Muscle layer of colon (tissue), 2 donors: ENCODE data around the gene AKAP7.

Experiments
- H3K27ac ChIP-seq: one replicate; pipeline ENCODE4 v1.7.0; 2013; ENCODE audit warnings: low read depth, mild to moderate bottlenecking, low read length, moderate library complexity
- H3K27me3 ChIP-seq, 2 donors: one replicate each; pipeline ENCODE4 v1.7.0; 2013; ENCODE audit warnings: low read length in 2 of 2, mild to moderate bottlenecking in 2 of 2; ENCODE audit not compliant: insufficient read depth in 2 of 2, control insufficient read depth in 1 of 2
- H3K36me3 ChIP-seq: one replicate; pipeline ENCODE4 v1.7.0; 2013; ENCODE audit warnings: mild to moderate bottlenecking, low read length; ENCODE audit not compliant: insufficient read depth
- H3K4me1 ChIP-seq: one replicate; pipeline ENCODE4 v1.7.0; 2013; ENCODE audit warnings: mild to moderate bottlenecking, low read length; ENCODE audit not compliant: insufficient read depth
- H3K4me3 ChIP-seq, 2 donors: one replicate each; pipeline ENCODE4 v1.7.0; 2013; ENCODE audit warnings: low read length in 2 of 2, low read depth in 1 of 2, mild to moderate bottlenecking in 1 of 2, moderate library complexity in 1 of 2
- H3K9ac ChIP-seq: one replicate; pipeline ENCODE4 v1.7.0; 2013; ENCODE audit warnings: low read length
- H3K9me3 ChIP-seq: one replicate; pipeline ENCODE4 v1.7.0; 2013; ENCODE audit warnings: mild to moderate bottlenecking, low read length
- donor health status: abdominal sarcoma.
- donor health status: Adenocarcinoma of cecum.

AKAP7 gene

DNA sequence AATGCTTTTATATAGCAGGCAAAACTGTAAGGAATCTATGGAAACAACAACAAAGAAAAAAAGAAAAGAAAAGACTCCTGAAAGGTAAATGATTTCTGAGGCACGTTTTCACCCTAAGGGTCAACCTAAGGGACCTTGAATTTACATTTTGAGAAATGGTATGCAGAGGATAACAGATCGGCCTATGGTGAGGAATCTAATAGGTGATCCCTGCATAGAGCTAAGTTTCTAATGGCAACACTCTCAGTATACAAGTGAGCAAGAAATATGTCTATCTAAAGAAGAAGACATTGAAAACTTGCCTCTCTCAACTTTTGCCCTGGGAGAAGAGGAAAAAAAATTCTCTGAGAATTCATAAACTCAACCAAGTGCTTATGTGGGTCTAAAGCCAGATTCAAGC, 18.9 kb upstream of the AKAP7 start:
- no peaks in the 10 kb centered on the region for H3K27me3 ChIP-seq
- no peaks in the 10 kb centered on the region for H3K4me1 ChIP-seq
- no peak overlapping the region for H3K4me3 ChIP-seq
- no peak overlapping the region for H3K27ac ChIP-seq
- no peaks in the 10 kb centered on the region for H3K9me3 ChIP-seq
- H3K9ac ChIP-seq: no peak overlapping the region
- H3K36me3 ChIP-seq: no peaks in the 10 kb centered on the region

DNA sequence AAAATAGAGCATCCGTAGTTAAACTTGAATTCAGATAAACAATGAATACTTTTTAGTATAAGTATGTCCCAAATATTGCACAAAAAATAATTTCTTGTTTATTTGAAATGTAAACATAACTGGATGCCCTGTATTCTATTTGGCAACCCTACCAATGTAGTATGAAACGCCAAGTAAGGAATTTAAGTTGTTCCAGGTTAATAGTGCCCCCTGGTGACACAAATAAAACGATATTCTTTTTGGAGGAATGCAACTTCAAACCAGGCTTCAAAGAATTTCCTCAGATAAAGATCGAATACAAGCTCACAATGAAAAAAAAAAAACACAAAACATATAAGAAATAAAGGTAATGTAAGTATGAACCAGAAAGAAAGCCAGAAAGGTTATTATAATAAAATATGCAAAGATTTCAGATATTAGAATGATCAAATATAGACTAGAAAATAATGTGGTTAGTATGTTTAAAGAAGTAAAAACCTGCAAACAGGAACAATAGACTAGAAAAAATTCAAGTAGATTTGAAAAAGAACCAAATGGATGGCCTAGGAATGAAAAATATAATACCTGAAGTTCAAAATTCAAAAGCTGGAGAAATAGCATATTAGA, 18.4 kb upstream of the AKAP7 start:
- no peaks in the 10 kb centered on the region for H3K9me3 ChIP-seq
- no peak overlapping the region for H3K9ac ChIP-seq
- H3K4me1 ChIP-seq: no peaks in the 10 kb centered on the region
- no peak overlapping the region for H3K4me3 ChIP-seq
- no peak overlapping the region for H3K27ac ChIP-seq
- H3K27me3 ChIP-seq: no peaks in the 10 kb centered on the region
- no peaks in the 10 kb centered on the region for H3K36me3 ChIP-seq

DNA sequence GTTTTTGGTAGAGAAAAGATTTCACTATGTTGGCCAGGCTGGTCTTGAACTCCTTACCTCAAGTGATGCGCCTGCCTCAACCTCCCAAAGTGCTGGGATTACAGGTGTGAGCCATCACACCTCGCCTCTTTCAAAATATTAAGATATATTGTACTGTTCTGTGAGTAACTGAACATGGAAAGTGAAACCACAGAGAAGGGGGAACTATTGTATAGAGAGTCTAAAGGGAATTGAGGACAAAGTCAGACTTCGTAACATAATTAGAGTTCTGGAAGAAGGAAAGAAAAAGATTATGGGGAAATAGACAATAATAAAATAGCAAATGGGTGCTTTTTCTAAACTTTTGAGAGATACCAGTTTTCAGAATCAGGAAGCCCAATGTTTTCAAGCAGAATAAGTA, 17.4 kb upstream of the AKAP7 start:
- H3K4me1 ChIP-seq: no peaks in the 10 kb centered on the region
- H3K9me3 ChIP-seq: no peaks in the 10 kb centered on the region
- H3K4me3 ChIP-seq: no peak overlapping the region
- no peaks in the 10 kb centered on the region for H3K36me3 ChIP-seq
- no peak overlapping the region for H3K9ac ChIP-seq
- H3K27ac ChIP-seq: no peak overlapping the region
- no peaks in the 10 kb centered on the region for H3K27me3 ChIP-seq

DNA sequence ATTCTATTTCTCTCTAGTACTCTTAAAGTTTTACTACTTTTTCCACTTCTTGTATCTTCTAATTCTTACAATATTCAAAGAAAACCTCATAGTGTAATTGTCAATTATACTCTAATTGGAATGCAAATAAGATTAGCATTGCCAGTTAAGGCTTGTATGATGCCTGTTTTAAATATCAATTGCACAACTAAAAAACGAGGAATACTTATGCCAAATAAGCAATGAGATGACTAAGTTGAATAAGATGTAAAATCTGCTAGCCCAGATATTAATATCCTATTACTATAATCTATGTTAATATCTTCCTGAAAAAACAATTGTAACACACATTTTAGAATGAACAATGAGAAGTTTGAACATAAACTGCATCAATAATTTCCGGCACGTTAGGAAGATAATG, 13.3 kb upstream of the AKAP7 start:
- Histone ChIP-seq H3K27ac (no peak overlapping the region), H3K27me3 (no peaks in the 10 kb centered on the region), H3K9ac (no peak overlapping the region), H3K9me3 (no peaks in the 10 kb centered on the region), H3K4me1 (no peaks in the 10 kb centered on the region), H3K4me3 (no peak overlapping the region), H3K36me3 (no peaks in the 10 kb centered on the region)

DNA sequence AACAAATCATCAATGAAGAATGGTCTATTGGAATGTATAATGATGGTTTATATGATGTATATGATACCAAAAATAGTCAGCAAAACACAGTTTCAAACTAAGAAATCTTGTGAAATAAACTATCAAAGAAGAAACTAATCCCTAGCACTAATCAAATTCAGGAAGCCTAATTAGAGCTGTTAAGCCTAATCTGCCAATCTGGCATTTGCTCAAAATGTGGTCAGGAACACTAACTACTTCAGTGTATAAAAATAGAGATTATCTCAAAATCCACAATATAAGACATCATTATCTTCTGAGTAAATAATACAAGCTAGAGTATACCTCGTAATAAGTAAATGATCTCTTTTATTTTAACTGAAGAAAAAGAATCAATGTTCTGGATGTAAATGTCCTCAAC, 12.8 kb upstream of the AKAP7 start:
- no peaks in the 10 kb centered on the region for H3K36me3 ChIP-seq
- H3K27me3 ChIP-seq: no peaks in the 10 kb centered on the region
- H3K9ac ChIP-seq: no peak overlapping the region
- H3K4me3 ChIP-seq: no peak overlapping the region
- H3K27ac ChIP-seq: no peak overlapping the region
- no peaks in the 10 kb centered on the region for H3K4me1 ChIP-seq
- no peaks in the 10 kb centered on the region for H3K9me3 ChIP-seq

DNA sequence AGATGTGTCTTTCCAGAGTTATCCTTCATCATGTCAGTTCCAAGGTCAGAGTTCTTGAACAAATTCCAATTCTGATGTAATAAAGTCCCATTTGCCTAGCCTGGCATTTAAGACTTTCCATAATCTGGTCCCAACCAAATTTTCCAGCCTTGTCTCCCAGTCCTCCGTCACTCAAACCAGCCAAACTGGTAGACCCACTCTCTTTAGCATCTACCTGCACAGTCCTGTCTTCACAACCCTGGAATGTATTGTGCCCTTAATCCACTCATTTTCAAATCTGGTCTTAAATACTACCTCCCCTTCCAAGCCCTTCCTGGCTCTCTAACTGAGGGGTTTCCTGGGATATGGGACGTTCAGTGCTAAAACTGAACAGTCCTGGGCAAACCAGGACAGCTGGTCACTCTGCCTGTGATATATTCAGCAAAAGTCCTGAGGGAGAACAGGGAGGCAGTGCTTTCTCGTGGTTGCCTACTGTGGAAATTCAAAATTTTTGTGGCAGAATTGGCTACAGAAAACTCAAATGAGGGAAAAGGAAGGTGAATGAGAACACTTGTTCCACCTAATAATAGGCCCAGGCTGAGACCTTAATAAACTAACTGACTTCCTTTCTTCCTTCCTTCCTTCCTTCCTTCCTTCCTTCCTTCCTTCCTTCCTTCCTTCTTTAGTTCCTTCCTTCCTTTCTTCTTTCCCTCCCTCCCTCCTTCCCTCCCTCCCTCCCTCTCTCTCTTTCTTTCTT, 10.8 kb upstream of the AKAP7 start:
- Histone ChIP-seq H3K27ac (no peak overlapping the region), H3K9me3 (no peaks in the 10 kb centered on the region), H3K4me3 (no peak overlapping the region), H3K27me3 (no peaks in the 10 kb centered on the region), H3K9ac (no peak overlapping the region), H3K4me1 (no peaks in the 10 kb centered on the region), H3K36me3 (no peaks in the 10 kb centered on the region)

DNA sequence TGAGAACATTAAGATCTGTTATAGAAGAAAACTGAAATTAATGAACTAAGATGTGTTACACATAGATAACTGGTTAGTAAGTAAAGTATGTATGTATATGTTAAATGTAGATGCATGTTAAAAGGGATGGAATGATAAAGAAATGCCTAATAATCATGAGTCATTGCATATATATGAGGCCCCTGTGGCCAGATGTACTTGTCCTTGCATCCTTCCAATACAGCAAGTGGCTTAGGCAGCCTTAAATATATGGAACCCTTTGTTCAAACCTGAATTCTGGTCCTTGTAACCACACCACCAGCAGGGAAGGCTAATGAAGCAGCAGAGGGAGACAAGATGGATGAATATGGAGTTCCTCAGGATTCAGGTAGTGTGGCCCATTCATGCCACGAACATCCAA, 9.8 kb upstream of the AKAP7 start:
- H3K9me3 ChIP-seq: no peaks in the 10 kb centered on the region
- no peaks in the 10 kb centered on the region for H3K27me3 ChIP-seq
- H3K4me1 ChIP-seq: no peaks in the 10 kb centered on the region
- H3K4me3 ChIP-seq: no peak overlapping the region
- H3K9ac ChIP-seq: no peak overlapping the region
- H3K36me3 ChIP-seq: no peaks in the 10 kb centered on the region
- no peak overlapping the region for H3K27ac ChIP-seq

DNA sequence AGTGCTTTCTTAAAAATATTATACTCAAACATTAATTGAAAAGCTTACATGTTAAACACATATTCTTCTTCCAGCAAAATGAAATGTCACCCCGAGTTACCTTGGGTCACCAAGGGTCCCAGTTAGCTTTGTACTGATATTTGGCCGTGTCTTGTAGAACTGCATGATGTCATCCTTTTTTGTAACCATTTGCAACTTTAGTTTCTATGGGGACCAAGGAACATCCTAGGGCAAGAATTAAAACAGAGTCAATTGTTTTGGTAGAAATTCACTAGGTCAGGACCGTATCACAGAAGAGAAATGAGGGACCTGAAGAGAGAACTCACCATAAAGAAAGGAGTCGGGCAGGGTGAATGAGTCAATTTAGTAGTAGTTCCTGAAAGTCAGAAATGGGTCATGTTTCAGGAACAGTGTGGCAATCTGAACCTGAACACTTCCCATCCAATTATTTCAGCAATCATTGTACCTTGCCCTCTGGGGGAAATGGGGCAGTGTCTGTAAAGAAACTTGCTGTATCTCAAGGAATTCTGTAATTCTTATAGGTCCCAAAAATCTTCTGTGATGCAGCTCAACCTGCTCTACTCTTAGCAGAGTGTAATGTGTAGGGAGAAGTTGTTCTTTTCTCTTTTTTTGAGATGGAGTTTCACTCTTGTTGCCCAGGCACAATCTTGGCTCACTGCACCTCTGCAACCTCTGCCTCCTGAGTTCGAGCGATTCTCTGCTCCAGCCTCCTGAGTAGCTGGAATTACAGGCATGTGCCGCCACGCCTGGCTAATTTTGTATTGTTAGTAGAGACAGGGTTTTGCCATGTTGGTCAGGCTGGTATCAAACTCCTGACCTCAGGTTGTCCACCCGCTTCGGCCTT, 5.3 kb upstream of the AKAP7 start:
- Histone ChIP-seq H3K9me3 (no peaks in the 10 kb centered on the region), H3K27me3 (no peaks in the 10 kb centered on the region), H3K4me3 (no peak overlapping the region), H3K9ac (no peak overlapping the region), H3K36me3 (no peaks in the 10 kb centered on the region), H3K4me1 (peaks cover 6% of the 10 kb centered on the region), H3K27ac (no peak overlapping the region)

DNA sequence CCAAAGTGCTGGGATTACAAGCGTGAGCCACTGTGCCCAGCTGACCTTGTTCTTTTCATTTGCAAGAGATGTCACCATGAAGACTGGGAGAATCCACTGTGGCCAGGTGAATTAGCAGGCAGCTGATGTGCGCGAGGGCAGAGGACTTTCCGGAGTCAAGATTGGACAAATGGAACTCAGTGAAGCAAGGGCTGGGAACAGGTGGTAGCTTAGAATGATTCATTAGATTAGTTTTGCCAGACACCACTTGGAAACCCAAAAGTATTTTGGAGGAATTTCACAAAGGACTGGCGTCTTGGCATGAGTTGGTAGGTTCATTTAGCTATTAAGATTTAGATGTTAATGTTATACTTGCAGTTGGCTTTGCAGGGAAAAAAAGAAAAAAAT, 4.7 kb upstream of the AKAP7 start:
- Histone ChIP-seq H3K27me3 (no peaks in the 10 kb centered on the region), H3K4me1 (peaks cover 6% of the 10 kb centered on the region), H3K4me3 (no peak overlapping the region), H3K9ac (no peak overlapping the region), H3K27ac (no peak overlapping the region), H3K9me3 (no peaks in the 10 kb centered on the region), H3K36me3 (no peaks in the 10 kb centered on the region)

DNA sequence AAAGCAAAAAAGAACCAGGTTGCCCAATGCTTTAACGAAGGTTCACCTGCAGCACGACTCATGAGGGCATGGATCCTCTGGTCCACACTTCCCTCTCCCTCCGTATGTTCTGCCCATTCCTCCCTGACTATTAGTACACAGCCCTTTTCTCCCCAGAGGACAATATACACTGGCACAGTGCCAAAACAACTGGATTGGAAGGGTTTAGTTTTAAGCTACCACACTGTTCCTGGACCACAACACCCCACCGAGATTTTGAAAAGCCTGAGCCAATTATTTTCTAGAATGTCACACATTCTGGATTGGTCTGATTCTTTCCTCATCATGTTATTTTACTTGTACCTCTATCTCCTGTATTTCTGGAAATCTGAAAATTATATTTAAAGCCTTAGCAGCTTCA, 2.9 kb upstream of the AKAP7 start:
- Histone ChIP-seq H3K4me3 (no peak overlapping the region), H3K36me3 (no peaks in the 10 kb centered on the region), H3K27me3 (no peaks in the 10 kb centered on the region), H3K27ac (no peak overlapping the region), H3K9me3 (no peaks in the 10 kb centered on the region), H3K9ac (no peak overlapping the region), H3K4me1 (peaks cover 6% of the 10 kb centered on the region)

DNA sequence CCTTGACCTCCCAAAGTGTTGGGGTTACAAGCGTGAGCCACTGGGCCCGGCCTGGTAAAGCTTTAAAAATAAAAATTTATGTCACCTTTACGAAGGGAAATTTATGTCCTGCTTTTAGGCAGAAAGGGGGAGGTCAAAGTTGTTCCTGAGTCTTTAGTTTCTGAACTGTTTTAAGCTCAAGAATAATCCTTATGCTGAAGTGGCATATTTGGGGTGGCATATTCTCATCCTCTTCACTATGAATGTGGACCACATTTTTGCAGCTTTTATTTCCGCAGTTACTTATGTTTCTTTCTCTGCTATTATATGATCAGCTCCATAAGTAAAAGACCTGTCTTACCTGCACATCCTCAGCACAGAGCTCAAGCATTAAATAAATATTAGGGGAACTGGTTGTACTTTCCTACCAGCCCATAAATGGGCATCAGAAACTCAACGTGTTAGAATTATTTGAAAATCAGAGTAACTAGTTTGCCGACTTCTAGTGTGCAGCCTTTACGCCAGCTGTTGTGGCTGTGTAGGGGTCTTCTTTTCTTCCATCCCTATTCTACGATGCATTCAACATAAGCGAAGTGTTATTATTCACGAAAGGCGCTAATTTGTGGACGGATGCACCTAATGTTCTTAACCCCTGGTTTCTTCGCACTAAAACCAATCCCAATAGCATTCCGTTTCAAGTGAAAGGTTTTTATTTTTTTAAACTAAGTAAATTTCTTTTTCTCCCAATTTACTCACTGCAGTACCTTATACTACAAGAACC, 867 bp upstream of the AKAP7 start:
- H3K4me3 ChIP-seq: peak overlapping the region; percentile 61 to 63
- H3K27ac ChIP-seq: peak overlapping the region; percentile 90
- no peaks in the 10 kb centered on the region for H3K36me3 ChIP-seq
- no peaks in the 10 kb centered on the region for H3K27me3 ChIP-seq
- no peaks in the 10 kb centered on the region for H3K9me3 ChIP-seq
- peaks cover 6% of the 10 kb centered on the region for H3K4me1 ChIP-seq
- peak overlapping the region; percentile 74 for H3K9ac ChIP-seq
